ENCODE measurements around the gene ZNF205.
"Not testable (repeated sequence)": the region's sequence is repeated elsewhere in the genome, so short reads cannot be mapped to it uniquely, and the experiment has no call there.

Gene ZNF205

GRCh38 chr16:3123986-3124886, 11.8 kb downstream of the ZNF205 start:
- TF ChIP-seq GATA1 (IDR thresholded peaks at IDR 0.05; ENCODE audit: low read depth, low read length), result no peak
- TF ChIP-seq POLR2A (IDR thresholded peaks at IDR 0.05; ENCODE audit: low read length), result peak; percentile 75
- peak; percentile 95 to 98 for DNase-seq

- DNase-seq, result no peak
- no peak for TF ChIP-seq POLR2A (IDR thresholded peaks at IDR 0.05; ENCODE audit: low read length)
- no peak for TF ChIP-seq GATA1 (IDR thresholded peaks at IDR 0.05; ENCODE audit: low read depth, low read length)
These were observed 15.4 kb downstream of the ZNF205 start for GRCh38 chr16:3127745-3128144.

- peak; percentile 74 for TF ChIP-seq POLR2A (IDR thresholded peaks at IDR 0.05; ENCODE audit: low read length)
- TF ChIP-seq GATA1 (IDR thresholded peaks at IDR 0.05; ENCODE audit: low read depth, low read length), result no peak
- peak; percentile 88 to 91 for DNase-seq
These were observed 17.0 kb downstream of the ZNF205 start for GRCh38 chr16:3129137-3130131.

GRCh38 chr16:3131755-3132377, 19.5 kb downstream of the ZNF205 start:
- DNase-seq, result peak; percentile 62 to 72

GRCh38 chr16:3133844-3134243, 21.5 kb downstream of the ZNF205 start:
- DNase-seq, result peak; percentile 56 to 62

More at GRCh38 chr16:3131755-3132377, 19.5 kb downstream of the ZNF205 start:
- TF ChIP-seq POLR2A (IDR thresholded peaks at IDR 0.05; ENCODE audit: low read length) (no peak), GATA1 (IDR thresholded peaks at IDR 0.05; ENCODE audit: low read depth, low read length) (no peak)

GRCh38 chr16:3134338-3135125, 22.1 kb downstream of the ZNF205 start, which contains the start of gene ZNF213:
Gene ZNF213 (plus strand): TSS chr16:3135029. CDS start chr16:3137281, 2,252 bp downstream.
- peak; percentile 98 for DNase-seq
- no peak for TF ChIP-seq GATA1 (IDR thresholded peaks at IDR 0.05; ENCODE audit: low read depth, low read length)
- TF ChIP-seq POLR2A (IDR thresholded peaks at IDR 0.05; ENCODE audit: low read length), result peak; percentile 94

More at GRCh38 chr16:3133844-3134243, 21.5 kb downstream of the ZNF205 start:
- TF ChIP-seq GATA1 (IDR thresholded peaks at IDR 0.05; ENCODE audit: low read depth, low read length) (no peak), POLR2A (IDR thresholded peaks at IDR 0.05; ENCODE audit: low read length) (no peak)

- no peak for TF ChIP-seq GATA1 (IDR thresholded peaks at IDR 0.05; ENCODE audit: low read depth, low read length)
- no peak for DNase-seq
These were observed 22.8 kb downstream of the ZNF205 start for GRCh38 chr16:3135126-3135715.

GRCh38 chr16:3137267-3137666, 24.9 kb downstream of the ZNF205 start:
- no peak for TF ChIP-seq GATA1 (IDR thresholded peaks at IDR 0.05; ENCODE audit: low read depth, low read length)
- TF ChIP-seq POLR2A (IDR thresholded peaks at IDR 0.05; ENCODE audit: low read length), result no peak
- no peak for DNase-seq

- no peak for DNase-seq
- TF ChIP-seq POLR2A (IDR thresholded peaks at IDR 0.05; ENCODE audit: low read length) (no peak), GATA1 (IDR thresholded peaks at IDR 0.05; ENCODE audit: low read depth, low read length) (no peak)
These were observed 26.0 kb downstream of the ZNF205 start for GRCh38 chr16:3138342-3138741.

- no peak for TF ChIP-seq GATA1 (IDR thresholded peaks at IDR 0.05; ENCODE audit: low read depth, low read length)
- TF ChIP-seq POLR2A (IDR thresholded peaks at IDR 0.05; ENCODE audit: low read length), result no peak
- DNase-seq, result no peak
These were observed 26.5 kb downstream of the ZNF205 start for GRCh38 chr16:3138823-3139426.

- DNase-seq, result not testable (repeated sequence)
These were observed 27.2 kb downstream of the ZNF205 start for GRCh38 chr16:3139561-3139960.

Measured in erythroblast (primary cell).